ENCODE data around the gene KIF2B.
"Not testable (repeated sequence)": the region's sequence is repeated elsewhere in the genome, so short reads cannot be mapped to it uniquely, and the experiment has no call there.

KIF2B gene

GRCh38 chr17:53819956-53820355, 2.8 kb upstream of the KIF2B start:
- DNase-seq (ENCODE audit: insufficient read length): no peak
- TF ChIP-seq POLR2AphosphoS5 (IDR thresholded peaks at IDR 0.05; ENCODE audit: low read depth, low read length) (no peak), POLR2A (IDR thresholded peaks at IDR 0.05; ENCODE audit: low read depth, low read length) (no peak), TAF1 (IDR thresholded peaks at IDR 0.05; ENCODE audit: borderline replicate concordance, low read depth, low read length) (no peak)
- FAIRE-seq: no peak

GRCh38 chr17:53823341-53824050, 769 bp downstream of the KIF2B start:
- FAIRE-seq: no peak
- TF ChIP-seq POLR2A (IDR thresholded peaks at IDR 0.05; ENCODE audit: low read depth, low read length): no peak
- TF ChIP-seq POLR2AphosphoS5 (IDR thresholded peaks at IDR 0.05; ENCODE audit: low read depth, low read length): no peak
- TF ChIP-seq TAF1 (IDR thresholded peaks at IDR 0.05; ENCODE audit: borderline replicate concordance, low read depth, low read length): no peak

GRCh38 chr17:53834771-53835170, 12.0 kb downstream of the KIF2B start:
- DNase-seq (ENCODE audit: insufficient read length); FAIRE-seq: not testable (repeated sequence)

More at GRCh38 chr17:53823341-53824050, 769 bp downstream of the KIF2B start:
- no peak for DNase-seq (ENCODE audit: insufficient read length)

- DNase-seq (ENCODE audit: insufficient read length) (no peak), FAIRE-seq (no peak)
- no peak for TF ChIP-seq POLR2A (IDR thresholded peaks at IDR 0.05; ENCODE audit: low read depth, low read length)
- no peak for TF ChIP-seq TAF1 (IDR thresholded peaks at IDR 0.05; ENCODE audit: borderline replicate concordance, low read depth, low read length)
- TF ChIP-seq POLR2AphosphoS5 (IDR thresholded peaks at IDR 0.05; ENCODE audit: low read depth, low read length): no peak
These were observed 14.4 kb downstream of the KIF2B start for GRCh38 chr17:53837131-53837530.

- DNase-seq (ENCODE audit: insufficient read length): no peak
- no peak for FAIRE-seq
- TF ChIP-seq POLR2AphosphoS5 (IDR thresholded peaks at IDR 0.05; ENCODE audit: low read depth, low read length) (no peak), TAF1 (IDR thresholded peaks at IDR 0.05; ENCODE audit: borderline replicate concordance, low read depth, low read length) (no peak), POLR2A (IDR thresholded peaks at IDR 0.05; ENCODE audit: low read depth, low read length) (no peak)
These were observed 21.9 kb downstream of the KIF2B start for GRCh38 chr17:53844491-53845107.

GRCh38 chr17:53871128-53871527, 48.4 kb downstream of the KIF2B start:
- not testable (repeated sequence) for FAIRE-seq; DNase-seq (ENCODE audit: insufficient read length)
